Sigmoid colon (tissue), 7 donors: ENCODE measurements around the gene CCDC149. TPM values are rescaled to one million over a fixed set of nuclear protein-coding genes. Genes with fewer than 3 reads are reported as not detected.

ENCODE experiments used
- DNase-seq: peaks from one replicate; pipeline ENCODE4 v3.0.0-alpha.2; 2019
- H3K27ac ChIP-seq, 4 donors: fragments of 200-600 bp; sonication (generic); one replicate each; pipeline ENCODE4 v1.5.1; 2016 to 2019; ENCODE audit warnings: mild to moderate bottlenecking in 1 of 4
- H3K27me3 ChIP-seq, 3 donors: fragments of 200-600 bp; sonication (generic); one replicate each; pipeline ENCODE4 v1.5.1; 2019; ENCODE audit warnings: mild to moderate bottlenecking in 1 of 3
- H3K36me3 ChIP-seq, 4 donors: fragments of 200-600 bp; sonication (generic); one replicate each; pipeline ENCODE4 v1.5.1; 2016 to 2019
- H3K4me1 ChIP-seq, 4 donors: fragments of 200-600 bp; sonication (generic); one replicate each; pipeline ENCODE4 v1.5.1; 2017 to 2019
- H3K4me3 ChIP-seq, 4 donors: fragments of 200-600 bp; sonication (generic); one replicate each; pipeline ENCODE4 v1.5.1; 2017 to 2019; ENCODE audit warnings: mild to moderate bottlenecking in 2 of 4, moderate library complexity in 1 of 4
- H3K9me3 ChIP-seq, 4 donors: fragments of 200-600 bp in 3 of 4; sonication (generic) in 3 of 4; one replicate each; pipeline versions ENCODE4 v1.5.1 to v1.6.1; 2013 to 2019
- EP300 ChIP-seq, 4 donors: sonication (generic); formaldehyde crosslinking; IDR thresholded peaks; one replicate each; pipeline ENCODE4 v1.6.1; 2017; ENCODE audit warnings: antibody characterized with exemption in 4 of 4
- POLR2A ChIP-seq, 2 donors: fragments of 450-650 bp; IDR thresholded peaks; one replicate each; pipeline ENCODE4 v1.6.1; 2016; ENCODE audit warnings: antibody characterized with exemption in 2 of 2, mild to moderate bottlenecking in 2 of 2, moderate library complexity in 2 of 2
- POLR2AphosphoS5 ChIP-seq, 4 donors: sonication (generic); formaldehyde crosslinking; IDR thresholded peaks; one replicate each; pipeline ENCODE4 v1.6.1; 2017; ENCODE audit warnings: antibody characterized with exemption in 4 of 4
- WGBS, 2 donors: extraction: QIAGEN DNeasy Blood & Tissue Kit; methylation state at CpG; one replicate each; pipeline ENCODE4 v1.1.7; 2013; 5-methylcytosine and 5-hydroxymethylcytosine counted together
- intact Hi-C: fragments of 100-400 bp; cut with DNase I; formaldehyde crosslinking; loops from one replicate; pipeline ENCODE4 v1.15.1; 2023
- polyA plus RNA-seq, 3 donors: library from polyadenylated mRNA; stranded (reverse); fragments of 200-250 nt; gene quantifications; one replicate each; pipeline ENCODE4 v1.2.3, GENCODE V29; 2013
- total RNA-seq, 4 donors: library from RNA; depleted of rRNA; stranded (reverse); fragments of >200 nt; gene quantifications; one replicate each; pipeline ENCODE4 v1.1.0, GENCODE V29; 2016
- TF ChIP-seq, protein P1 (sequence below), 4 experiments: fragments of 450-650 bp in 3 of 4; fragments of 200-600 bp in 1 of 4; IDR thresholded peaks; one replicate each; pipeline ENCODE4 v1.5.1; 2016 to 2019; ENCODE audit warnings: antibody characterized with exemption in 4 of 4, mild to moderate bottlenecking in 3 of 4, moderate library complexity in 2 of 4
- donor health status: healthy with polysubstance abuse.
- donor health status: Bipolar disorder and iron deficiency.
- donor health status: healthy.

Gene CCDC149
- total and polyA plus RNA-seq, 7 donors, result 5.8 to 21.3 (median 11.8) TPM

- H3K4me1 ChIP-seq, result peaks cover 0 to 11% (median 4%) of the 10 kb centered on the region in 4 donors
- no peaks in the 10 kb centered on the region for H3K27me3 ChIP-seq
- DNase-seq, result no peak
- H3K4me3 ChIP-seq, result no peak overlapping the region
- TF ChIP-seq EP300 (IDR thresholded peaks at IDR 0.05) (no peak), POLR2AphosphoS5 (IDR thresholded peaks at IDR 0.05) (no peak), POLR2A (IDR thresholded peaks at IDR 0.05) (no peak)
- TF ChIP-seq, protein P1, sequence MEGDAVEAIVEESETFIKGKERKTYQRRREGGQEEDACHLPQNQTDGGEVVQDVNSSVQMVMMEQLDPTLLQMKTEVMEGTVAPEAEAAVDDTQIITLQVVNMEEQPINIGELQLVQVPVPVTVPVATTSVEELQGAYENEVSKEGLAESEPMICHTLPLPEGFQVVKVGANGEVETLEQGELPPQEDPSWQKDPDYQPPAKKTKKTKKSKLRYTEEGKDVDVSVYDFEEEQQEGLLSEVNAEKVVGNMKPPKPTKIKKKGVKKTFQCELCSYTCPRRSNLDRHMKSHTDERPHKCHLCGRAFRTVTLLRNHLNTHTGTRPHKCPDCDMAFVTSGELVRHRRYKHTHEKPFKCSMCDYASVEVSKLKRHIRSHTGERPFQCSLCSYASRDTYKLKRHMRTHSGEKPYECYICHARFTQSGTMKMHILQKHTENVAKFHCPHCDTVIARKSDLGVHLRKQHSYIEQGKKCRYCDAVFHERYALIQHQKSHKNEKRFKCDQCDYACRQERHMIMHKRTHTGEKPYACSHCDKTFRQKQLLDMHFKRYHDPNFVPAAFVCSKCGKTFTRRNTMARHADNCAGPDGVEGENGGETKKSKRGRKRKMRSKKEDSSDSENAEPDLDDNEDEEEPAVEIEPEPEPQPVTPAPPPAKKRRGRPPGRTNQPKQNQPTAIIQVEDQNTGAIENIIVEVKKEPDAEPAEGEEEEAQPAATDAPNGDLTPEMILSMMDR (IDR thresholded peaks at IDR 0.05), result no peak
- no peaks in the 10 kb centered on the region for H3K36me3 ChIP-seq
- H3K27ac ChIP-seq, result no peak overlapping the region
- no peaks in the 10 kb centered on the region for H3K9me3 ChIP-seq
- intact Hi-C loops, result no loop called here
- WGBS, 2 donors, result 93% methylated on average over 8 of the region's 8 CpGs
Observed at GRCh38 chr4:24888475-24889344, 24.1 kb downstream of the CCDC149 start.

- Histone ChIP-seq H3K4me1 (peaks cover 0 to 12% (median 6%) of the 10 kb centered on the region in 4 donors), H3K9me3 (no peaks in the 10 kb centered on the region), H3K4me3 (no peak overlapping the region), H3K27me3 (no peaks in the 10 kb centered on the region), H3K36me3 (no peaks in the 10 kb centered on the region), H3K27ac (no peak overlapping the region)
- no peak for TF ChIP-seq POLR2A (IDR thresholded peaks at IDR 0.05)
- no peak for TF ChIP-seq EP300 (IDR thresholded peaks at IDR 0.05)
- TF ChIP-seq POLR2AphosphoS5 (IDR thresholded peaks at IDR 0.05), result no peak
- TF ChIP-seq, protein P1 (IDR thresholded peaks at IDR 0.05), result no peak
- intact Hi-C loops, result no loop called here
- 83 to 89% methylated on average over 3 of the region's 3 CpGs for WGBS, 2 donors
- no peak for DNase-seq
Observed at GRCh38 chr4:24887881-24888430, 24.9 kb downstream of the CCDC149 start.

- no peak for DNase-seq
- Histone ChIP-seq H3K36me3 (no peaks in the 10 kb centered on the region), H3K4me3 (no peak overlapping the region), H3K27me3 (no peaks in the 10 kb centered on the region), H3K9me3 (no peaks in the 10 kb centered on the region), H3K4me1 (peaks cover 0 to 20% (median 6%) of the 10 kb centered on the region in 4 donors), H3K27ac (no peak overlapping the region)
- intact Hi-C loops, result no loop called here
- WGBS, 2 donors, result 32 to 68% methylated on average over 3 of the region's 3 CpGs
- TF ChIP-seq POLR2A (IDR thresholded peaks at IDR 0.05) (no peak), EP300 (IDR thresholded peaks at IDR 0.05) (no peak), POLR2AphosphoS5 (IDR thresholded peaks at IDR 0.05) (no peak)
- TF ChIP-seq, protein P1 (IDR thresholded peaks at IDR 0.05), result no peak
Observed at GRCh38 chr4:24886596-24886995, 26.2 kb downstream of the CCDC149 start.

GRCh38 chr4:24885342-24885741 lies 27.5 kb downstream of the CCDC149 start:
- H3K27ac ChIP-seq, result peak overlapping the region in 1 of 4 donors; percentile 48
- DNase-seq, result no peak
- TF ChIP-seq POLR2A (IDR thresholded peaks at IDR 0.05) (no peak), POLR2AphosphoS5 (IDR thresholded peaks at IDR 0.05) (no peak), EP300 (IDR thresholded peaks at IDR 0.05) (no peak)
- TF ChIP-seq, protein P1 (IDR thresholded peaks at IDR 0.05), result no peak

More at GRCh38 chr4:24885342-24885741, 27.5 kb downstream of the CCDC149 start:
- intact Hi-C loops, result no loop called here
- Histone ChIP-seq H3K27me3 (no peaks in the 10 kb centered on the region), H3K9me3 (no peaks in the 10 kb centered on the region), H3K36me3 (no peaks in the 10 kb centered on the region), H3K4me1 (peaks cover 0 to 20% (median 6%) of the 10 kb centered on the region in 4 donors), H3K4me3 (no peak overlapping the region)
- WGBS, 2 donors, result 83 to 91% methylated on average over 8 of the region's 8 CpGs
